ENCODE measurements around the gene EGFR.

Gene EGFR

DNA sequence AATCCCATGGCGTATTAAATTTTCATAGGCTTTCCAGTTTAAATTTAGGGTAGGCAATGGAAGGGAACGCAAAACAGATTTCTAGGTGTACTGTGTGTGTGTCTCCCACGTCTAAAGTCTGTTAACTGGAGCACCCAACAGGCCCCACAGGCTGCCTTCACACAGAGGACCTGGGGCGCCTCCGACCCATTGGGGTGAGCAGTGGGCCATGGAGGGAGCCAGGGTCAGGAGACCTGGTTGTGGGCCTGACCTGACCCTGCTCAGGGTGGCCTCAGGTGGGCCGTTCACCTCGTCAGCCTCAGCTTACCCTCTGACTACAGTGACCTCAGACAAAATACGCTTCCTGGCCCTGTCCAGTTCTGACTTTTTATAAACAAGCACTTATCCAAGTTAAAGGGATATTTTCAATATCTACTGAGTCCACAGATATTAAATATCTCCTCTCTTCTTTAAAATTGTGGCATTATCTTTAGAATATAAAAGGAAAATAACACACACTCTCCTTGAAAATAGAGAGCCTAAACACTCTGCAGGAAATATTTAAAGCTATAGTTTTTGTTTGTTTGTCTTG is 159.6 kb downstream of the EGFR start:
- no peak for DNase-seq

DNA sequence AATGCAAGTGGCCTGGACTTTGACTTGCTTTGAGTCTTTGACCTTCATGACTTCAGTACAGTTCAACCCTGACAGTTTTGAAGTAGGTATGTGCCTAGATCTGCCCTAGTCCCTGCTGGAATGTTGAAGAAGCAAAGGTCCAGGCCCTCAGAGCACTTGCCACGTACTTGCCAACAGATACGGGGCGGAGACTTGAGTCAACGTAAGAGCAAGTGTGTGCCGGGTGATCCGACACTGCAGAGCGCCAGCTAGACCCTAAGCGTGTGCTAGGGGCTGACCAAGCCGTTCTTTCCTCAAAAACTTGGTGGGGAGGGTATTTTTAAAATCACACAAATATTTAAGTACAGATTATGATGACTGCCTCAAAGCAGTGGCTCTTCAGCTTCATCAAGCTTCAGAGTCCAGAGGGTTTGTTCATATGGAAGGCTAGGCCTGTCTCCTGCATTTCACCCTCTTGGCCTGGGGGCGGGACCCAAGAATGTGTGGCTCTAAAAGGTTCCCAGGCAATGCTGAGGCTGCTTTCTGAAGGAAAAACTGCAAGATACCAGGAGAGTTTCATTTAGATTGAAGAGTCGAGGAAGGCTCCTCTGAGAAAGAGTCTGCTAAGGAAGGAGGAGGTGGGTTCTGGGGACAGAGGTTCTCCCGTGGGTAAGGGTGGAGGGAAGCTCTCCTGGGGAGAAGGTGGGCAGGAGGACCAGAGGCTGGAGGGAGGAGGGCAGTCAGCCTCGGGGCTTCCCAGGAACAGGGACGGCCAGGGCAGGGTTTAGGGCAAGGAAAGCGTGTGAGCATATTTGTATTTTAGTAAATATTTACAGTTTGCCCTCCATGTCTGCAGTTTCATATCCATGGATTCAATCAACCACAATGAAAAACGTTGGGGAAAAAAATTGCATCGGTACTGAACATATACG is 160.3 kb downstream of the EGFR start:
- no peak for DNase-seq

DNA sequence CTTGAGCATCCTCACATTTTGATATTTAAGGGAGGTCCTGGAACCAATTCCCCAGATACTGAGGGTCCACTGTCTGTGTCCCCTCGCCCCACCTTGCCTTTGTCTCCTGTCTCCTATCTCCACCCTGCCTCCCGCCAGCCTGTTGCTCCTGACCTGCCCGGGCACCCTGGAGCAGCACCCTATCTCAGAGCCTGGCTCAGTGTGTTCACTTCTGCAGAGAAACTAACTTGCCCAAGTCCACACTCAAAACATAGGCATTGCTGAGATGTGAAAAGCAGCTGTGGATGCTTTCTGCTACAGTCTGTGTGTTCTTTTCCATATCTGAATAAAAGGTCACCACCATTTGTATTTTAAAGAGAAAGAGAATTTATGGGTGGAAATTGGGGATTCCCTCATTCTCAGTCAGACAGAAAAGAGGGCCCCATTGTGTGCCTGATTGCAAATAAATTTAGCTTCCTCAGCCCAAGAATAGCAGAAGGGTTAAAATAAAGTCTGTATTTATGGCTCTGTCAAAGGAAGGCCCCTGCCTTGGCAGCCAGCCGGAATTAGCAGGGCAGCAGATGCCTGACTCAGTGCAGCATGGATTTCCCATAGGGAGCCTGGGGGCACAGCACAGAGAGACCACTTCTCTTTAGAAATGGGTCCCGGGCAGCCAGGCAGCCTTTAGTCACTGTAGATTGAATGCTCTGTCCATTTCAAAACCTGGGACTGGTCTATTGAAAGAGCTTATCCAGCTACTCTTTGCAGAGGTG is 161.3 kb downstream of the EGFR start:
- no peak for DNase-seq

DNA sequence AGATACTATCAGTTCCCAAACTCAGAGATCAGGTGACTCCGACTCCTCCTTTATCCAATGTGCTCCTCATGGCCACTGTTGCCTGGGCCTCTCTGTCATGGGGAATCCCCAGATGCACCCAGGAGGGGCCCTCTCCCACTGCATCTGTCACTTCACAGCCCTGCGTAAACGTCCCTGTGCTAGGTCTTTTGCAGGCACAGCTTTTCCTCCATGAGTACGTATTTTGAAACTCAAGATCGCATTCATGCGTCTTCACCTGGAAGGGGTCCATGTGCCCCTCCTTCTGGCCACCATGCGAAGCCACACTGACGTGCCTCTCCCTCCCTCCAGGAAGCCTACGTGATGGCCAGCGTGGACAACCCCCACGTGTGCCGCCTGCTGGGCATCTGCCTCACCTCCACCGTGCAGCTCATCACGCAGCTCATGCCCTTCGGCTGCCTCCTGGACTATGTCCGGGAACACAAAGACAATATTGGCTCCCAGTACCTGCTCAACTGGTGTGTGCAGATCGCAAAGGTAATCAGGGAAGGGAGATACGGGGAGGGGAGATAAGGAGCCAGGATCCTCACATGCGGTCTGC is 162.2 kb downstream of the EGFR start:
- DNase-seq, result no peak

DNA sequence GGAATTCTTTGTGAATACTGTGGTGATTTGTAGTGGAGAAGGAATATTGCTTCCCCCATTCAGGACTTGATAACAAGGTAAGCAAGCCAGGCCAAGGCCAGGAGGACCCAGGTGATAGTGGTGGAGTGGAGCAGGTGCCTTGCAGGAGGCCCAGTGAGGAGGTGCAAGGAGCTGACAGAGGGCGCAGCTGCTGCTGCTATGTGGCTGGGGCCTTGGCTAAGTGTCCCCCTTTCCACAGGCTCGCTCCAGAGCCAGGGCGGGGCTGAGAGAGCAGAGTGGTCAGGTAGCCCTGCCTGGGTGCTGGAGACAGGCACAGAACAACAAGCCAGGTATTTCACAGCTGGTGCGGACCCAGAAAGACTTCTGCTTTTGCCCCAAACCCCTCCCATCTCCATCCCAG is 162.9 kb downstream of the EGFR start:
- DNase-seq, result no peak

DNA sequence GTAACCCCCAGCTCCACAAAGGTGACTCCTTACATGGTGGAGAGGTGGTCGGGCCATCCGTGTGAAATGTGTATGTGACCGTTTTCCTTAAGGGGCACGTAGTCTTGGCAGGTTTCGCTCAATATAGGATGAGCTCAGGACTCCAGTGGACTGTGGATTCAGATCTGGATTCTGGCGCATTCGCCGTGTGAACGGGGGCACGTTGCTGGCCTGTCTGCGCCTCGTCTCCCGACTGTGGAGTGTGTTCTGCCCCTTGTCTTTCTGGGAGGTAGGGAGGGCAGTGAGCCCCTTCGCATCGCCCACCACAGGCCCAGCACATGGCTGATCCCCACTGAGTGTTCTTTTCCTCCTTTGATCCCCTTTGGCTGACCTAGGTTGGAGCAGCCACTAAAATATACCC is 165.1 kb downstream of the EGFR start:
- no peak for DNase-seq

DNA sequence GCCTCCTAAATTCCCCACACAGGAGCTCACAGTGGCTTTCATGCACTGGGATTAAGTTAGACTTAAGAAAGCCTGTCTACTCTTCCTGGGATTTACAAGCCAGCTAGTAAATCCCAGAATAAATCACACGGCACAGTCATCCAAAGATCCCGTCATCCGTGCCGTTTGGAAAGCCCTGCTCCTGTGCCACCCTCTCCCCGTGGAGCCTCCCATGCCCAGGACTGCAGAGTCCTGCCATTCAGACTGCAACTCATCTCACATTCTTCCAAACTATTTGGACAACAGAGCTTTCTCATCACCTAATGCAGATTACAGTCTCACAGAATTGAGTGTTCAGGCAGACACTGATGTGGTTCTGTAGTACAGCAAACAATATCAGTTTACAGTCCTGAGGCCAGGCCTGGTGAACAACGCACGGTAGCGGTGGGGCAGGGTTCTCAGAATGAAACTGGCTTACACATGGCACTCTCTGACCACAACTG is 166.5 kb downstream of the EGFR start:
- DNase-seq, result no peak

DNA sequence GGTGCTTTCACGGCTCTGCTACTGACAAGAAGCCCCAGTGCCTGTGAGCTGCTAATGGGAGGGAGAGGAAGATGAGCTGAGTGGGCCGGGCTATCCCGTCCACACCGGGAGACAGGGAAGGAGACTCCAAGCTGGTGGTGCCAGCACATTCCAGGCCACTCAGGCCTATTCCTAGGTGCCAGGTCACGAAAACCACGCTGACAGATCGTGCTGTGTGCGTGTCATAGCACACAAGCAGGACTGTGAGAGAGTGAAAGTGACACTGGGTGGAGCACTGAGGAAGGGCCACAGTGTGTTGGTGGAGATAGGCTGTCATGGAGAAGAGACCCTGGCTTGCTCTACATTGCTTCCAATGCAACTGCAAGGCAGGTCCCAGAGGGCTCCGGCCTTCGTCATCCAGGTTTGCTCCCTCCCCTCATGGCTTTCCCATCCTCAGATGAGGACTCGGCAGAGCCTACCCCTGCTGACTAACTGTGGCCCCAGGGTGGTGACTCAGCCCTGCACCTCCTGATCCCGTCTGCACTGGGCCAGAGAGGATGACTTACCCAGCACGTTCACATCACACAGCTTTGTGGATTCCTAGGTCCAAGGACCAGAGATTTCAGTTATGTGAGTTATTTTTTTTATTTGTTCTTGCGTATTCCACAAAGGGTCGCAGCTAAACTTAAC is 167.3 kb downstream of the EGFR start:
- DNase-seq, result no peak

DNA sequence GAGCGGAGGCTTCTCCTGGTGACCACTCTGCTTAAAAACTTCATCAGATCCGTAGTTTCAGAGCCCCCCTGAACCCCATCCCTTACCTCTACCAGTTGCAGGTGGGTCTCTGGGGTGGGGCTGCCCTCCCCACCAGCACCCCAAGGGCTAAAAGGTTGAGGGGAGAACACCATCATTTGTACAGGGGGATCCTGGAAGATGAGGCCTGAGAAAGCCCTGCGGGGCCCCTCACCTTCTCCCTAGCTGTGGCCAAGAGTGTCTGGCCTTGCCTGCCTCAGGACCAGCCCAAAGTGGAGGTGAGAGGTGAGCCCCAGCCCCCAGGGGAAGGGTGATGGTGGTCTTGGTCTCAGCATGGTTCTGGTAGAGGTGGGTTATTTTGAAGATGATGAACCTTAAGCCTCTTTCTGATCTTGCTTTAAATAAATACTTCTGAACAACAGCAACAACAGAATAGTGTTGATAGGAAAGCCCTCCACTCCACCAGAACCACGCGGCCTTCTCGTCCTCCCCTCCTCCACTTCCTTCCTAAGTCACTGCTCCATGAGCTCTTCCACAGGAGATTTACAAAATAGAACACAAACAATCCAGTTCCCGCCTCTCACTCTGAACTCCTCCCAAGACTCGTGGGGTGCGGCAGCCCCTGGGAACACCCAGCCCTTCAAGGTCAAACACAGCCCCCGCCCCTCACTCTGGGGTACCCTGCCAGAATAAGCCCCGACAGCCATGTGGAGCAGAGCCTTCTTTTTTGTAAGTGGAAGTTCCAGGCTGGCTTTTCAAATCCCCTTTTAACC is 169.1 kb downstream of the EGFR start:
- DNase-seq, result no peak

DNA sequence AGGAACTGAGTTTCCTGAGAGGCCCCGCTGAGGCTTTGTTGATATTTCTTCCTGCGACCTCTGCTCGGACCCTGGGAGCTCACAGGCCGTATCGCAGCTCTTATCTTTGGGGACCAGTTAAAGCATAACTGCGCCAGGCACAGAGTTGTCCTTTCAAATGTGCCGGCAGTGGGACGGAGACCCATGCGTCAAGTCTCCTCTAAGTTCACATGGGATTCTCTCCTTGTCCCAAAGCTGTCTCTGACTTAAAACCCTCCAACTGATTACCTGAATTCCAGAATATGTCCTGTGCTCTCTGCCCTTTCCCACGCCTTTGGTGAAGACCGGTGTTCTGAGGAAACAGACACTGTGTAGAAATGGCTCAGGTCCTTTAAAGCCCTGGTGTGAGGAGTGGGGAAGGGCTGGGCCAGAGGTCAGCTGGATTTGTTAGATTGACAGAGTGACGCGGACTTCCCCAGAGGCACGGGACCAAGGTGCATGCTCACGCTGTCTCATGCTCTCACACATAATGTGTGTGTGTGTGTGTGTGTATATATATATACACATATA is 169.8 kb downstream of the EGFR start:
- no peak for DNase-seq

DNA sequence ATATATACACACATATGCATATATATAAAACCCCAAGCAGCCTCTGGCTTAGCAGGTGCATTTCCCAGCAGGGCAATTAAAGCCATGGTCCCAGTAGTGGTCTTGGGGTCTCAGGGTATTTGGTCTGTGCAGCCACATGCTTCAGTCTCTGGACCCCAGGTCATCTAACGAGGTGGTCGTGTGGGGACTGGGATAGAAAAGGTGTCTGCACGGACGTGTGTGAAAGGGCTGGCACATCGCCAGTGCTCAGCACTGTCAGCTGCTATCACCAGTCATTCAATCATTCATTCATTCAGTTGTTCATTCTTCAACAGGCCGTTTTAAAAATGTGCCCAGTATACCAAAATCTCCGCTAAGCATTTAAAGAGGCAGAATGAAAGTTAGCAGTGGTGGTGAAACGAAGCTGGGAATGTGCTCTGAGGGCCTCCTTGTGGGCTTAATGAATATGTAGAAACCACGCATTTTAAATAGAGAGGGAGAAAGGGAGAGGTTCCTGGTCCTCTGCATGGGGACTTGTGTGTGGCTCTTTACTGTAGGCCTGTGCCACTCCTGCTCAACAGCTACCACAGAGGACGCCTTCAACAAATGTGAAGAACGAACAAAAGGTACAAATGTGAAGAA is 170.4 kb downstream of the EGFR start:
- DNase-seq, result no peak

DNA sequence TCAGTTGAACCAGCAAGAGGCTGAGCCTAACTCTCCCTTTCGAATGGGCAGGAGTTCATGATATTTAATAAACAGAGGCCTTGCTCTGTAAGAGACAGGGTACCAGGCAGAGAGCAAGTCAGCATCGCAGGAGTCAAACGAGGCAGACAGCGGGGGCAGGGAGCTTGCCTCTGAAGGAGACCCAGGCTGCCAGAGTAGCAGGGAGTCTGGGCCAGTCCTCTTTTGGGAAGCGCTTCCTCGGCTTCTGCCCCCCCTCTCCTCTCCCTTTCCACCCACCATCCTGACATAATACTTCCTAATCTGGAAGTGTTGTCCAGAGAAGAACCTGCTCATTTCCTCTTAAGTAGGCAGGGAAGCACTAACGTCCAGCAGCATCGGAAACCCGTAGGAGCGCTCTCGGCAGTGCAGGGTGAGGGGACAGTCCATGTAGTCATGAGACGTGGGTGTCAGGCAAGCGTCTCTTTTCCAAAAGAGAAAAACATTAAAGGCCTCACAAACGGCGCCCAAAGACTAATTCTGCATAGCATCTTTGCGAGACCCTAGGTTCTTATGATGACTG is 171.1 kb downstream of the EGFR start:
- no peak for DNase-seq

DNA sequence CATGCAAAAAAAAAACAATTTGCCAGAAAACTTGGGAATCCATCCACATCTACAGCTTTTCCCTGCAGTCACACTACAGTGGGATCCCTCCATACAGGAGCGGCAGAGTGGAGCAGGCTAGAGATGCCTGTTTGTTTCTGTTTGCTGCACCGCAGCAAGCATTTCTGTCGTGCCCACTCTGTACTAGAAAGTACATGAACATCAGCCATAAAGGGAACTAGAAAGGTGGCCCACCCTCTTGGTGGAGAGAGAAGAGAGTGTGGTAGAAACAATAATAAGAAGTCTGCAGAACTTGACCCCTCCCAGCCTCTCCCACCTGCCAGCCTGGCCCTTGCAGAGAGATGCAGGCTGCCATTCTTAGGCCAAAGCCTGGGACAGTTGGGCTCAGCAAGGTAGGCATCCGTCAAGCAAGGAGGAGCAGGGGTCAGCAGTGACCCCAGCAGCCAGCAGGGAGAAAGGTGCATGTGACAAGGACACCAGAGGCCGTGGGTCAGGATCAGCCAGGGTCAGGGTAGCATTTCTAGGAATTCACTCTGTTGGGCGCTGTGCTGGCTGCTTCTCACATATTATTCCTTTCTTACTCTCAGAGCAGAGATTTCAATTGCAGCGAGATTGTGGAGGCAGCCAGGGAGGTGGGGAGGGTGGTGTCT is 171.8 kb downstream of the EGFR start:
- no peak for DNase-seq

DNA sequence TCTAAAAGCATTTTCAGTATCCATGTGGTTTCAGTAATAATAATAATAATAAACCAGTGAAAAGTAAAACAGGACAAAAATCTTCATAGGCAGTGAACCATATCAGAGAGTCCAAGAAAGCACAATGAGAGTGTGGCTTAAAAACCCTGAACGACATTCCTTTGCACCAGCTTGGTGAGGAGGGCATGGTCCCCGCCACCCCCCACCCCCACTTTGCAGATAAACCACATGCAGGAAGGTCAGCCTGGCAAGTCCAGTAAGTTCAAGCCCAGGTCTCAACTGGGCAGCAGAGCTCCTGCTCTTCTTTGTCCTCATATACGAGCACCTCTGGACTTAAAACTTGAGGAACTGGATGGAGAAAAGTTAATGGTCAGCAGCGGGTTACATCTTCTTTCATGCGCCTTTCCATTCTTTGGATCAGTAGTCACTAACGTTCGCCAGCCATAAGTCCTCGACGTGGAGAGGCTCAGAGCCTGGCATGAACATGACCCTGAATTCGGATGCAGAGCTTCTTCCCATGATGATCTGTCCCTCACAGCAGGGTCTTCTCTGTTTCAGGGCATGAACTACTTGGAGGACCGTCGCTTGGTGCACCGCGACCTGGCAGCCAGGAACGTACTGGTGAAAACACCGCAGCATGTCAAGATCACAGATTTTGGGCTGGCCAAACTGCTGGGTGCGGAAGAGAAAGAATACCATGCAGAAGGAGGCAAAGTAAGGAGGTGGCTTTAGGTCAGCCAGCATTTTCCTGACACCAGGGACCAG is 172.5 kb downstream of the EGFR start:
- no peak for DNase-seq

DNA sequence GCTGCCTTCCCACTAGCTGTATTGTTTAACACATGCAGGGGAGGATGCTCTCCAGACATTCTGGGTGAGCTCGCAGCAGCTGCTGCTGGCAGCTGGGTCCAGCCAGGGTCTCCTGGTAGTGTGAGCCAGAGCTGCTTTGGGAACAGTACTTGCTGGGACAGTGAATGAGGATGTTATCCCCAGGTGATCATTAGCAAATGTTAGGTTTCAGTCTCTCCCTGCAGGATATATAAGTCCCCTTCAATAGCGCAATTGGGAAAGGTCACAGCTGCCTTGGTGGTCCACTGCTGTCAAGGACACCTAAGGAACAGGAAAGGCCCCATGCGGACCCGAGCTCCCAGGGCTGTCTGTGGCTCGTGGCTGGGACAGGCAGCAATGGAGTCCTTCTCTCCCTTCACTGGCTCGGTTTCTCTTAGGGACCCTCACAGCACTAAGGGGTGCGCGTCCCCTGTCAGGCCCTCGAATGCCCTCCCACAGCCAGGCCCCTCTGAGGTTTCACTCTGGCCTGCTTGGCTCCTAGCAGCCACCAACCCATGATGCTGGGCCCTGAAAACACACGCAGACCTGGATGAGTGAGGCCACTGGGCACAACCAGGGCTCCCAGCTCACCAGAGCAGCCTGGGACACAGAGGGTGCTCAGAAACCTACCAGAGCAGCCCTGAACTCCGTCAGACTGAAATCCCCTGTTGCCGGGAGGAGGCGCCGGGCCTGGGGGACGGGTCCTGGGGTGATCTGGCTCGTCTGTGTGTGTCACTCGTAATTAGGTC is 173.3 kb downstream of the EGFR start:
- DNase-seq, result no peak

DNA sequence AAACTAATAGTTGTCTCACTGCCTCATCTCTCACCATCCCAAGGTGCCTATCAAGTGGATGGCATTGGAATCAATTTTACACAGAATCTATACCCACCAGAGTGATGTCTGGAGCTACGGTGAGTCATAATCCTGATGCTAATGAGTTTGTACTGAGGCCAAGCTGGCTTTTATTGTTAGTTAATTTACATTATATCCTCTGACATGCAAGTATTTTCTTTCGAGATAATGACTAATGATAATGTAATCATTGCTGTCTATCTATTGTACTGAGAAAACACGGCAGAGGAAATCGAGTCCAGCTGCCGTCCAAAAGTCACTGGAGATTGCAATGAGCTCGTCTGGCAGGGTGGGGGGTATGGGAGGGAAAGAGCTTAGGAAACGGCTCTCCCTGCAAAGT is 173.9 kb downstream of the EGFR start:
- DNase-seq, result no peak

DNA sequence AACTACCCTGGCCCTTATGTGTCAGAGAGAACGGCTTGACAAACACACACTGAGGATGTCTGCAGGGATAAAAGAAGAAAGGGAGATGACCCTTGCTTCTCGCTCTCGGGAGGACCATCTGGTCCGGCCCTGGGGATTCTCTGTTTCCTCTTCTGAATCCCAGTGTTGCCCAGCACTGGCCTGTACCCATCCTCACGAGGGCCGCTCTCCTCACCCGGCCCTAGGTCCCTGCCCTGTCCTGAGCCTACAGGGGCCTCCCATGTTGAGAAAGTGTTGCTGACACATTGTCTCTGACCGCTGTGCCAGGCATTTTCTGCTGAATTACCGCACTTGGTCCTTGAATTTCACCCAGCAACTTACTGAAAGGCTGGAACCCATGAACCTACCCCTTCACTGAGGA is 174.4 kb downstream of the EGFR start:
- DNase-seq, result no peak

DNA sequence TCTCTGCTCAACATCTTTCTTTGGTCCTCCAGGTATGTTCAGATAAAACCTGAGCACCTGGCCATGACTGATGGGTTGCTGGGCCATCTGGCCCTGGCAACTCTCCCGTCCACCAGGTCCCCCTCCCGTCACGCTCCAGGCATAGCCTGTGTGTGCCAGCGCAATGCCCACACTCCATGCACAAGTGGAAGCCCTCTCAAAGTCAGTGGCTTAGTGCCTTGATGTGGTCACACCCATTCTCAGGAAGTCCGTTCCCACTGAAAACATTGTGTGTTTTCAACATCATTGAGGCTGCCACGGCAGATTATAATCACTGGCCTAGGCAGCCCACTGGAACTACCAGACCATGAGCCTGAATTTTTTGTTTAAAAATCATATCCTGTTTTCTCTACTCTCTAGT is 175.7 kb downstream of the EGFR start:
- DNase-seq, result no peak
